HG03469 (cell line): ENCODE results near the gene SPRED3.
"Not testable (repeated sequence)": the region's sequence is repeated elsewhere in the genome, so short reads cannot be mapped to it uniquely, and the experiment has no call there.

Source experiments
- ATAC-seq: cut with Tn5 transposase; IDR thresholded peaks from one replicate; pipeline ENCODE4 v1.9.1; 2021; ENCODE audit warnings: mild to moderate bottlenecking, moderate library complexity, moderate number of reproducible peaks; ENCODE audit not compliant: unreplicated experiment

Gene SPRED3

GRCh38 chr19:38388349-38389100, at the start of gene SPRED3:
Gene SPRED3 (plus strand): TSS chr19:38388697. CDS start chr19:38390303, 1,606 bp downstream.
- no peak for ATAC-seq

GRCh38 chr19:38339011-38339410, 49.5 kb upstream of the SPRED3 start:
- ATAC-seq, result not testable (repeated sequence)

GRCh38 chr19:38340927-38341326, 47.6 kb upstream of the SPRED3 start:
- ATAC-seq, result no peak

- ATAC-seq, result no peak
Measured at GRCh38 chr19:38346837-38347236, 41.7 kb upstream of the SPRED3 start.

GRCh38 chr19:38350883-38351282, 37.6 kb upstream of the SPRED3 start:
- no peak for ATAC-seq

- no peak for ATAC-seq
Measured at GRCh38 chr19:38351865-38352395, 36.6 kb upstream of the SPRED3 start.

GRCh38 chr19:38352611-38353010, 35.9 kb upstream of the SPRED3 start:
- no peak for ATAC-seq

GRCh38 chr19:38355728-38356725, 32.5 kb upstream of the SPRED3 start:
- ATAC-seq, result no peak

- no peak for ATAC-seq
Measured at GRCh38 chr19:38358071-38358470, 30.4 kb upstream of the SPRED3 start.

GRCh38 chr19:38359242-38360021, 29.1 kb upstream of the SPRED3 start:
- no peak for ATAC-seq

GRCh38 chr19:38360351-38360750, 28.1 kb upstream of the SPRED3 start:
- no peak for ATAC-seq

GRCh38 chr19:38360839-38361631, 27.5 kb upstream of the SPRED3 start:
- ATAC-seq, result no peak

- no peak for ATAC-seq
Measured at GRCh38 chr19:38361633-38362075, 26.8 kb upstream of the SPRED3 start.

GRCh38 chr19:38362076-38362945, 26.2 kb upstream of the SPRED3 start:
- no peak for ATAC-seq

GRCh38 chr19:38362946-38363688, 25.4 kb upstream of the SPRED3 start:
- not testable (repeated sequence) for ATAC-seq

GRCh38 chr19:38367041-38367440, 21.5 kb upstream of the SPRED3 start:
- ATAC-seq, result no peak

- no peak for ATAC-seq
Measured at GRCh38 chr19:38369584-38369983, 18.9 kb upstream of the SPRED3 start.

GRCh38 chr19:38370299-38370698, 18.2 kb upstream of the SPRED3 start:
- ATAC-seq, result no peak
